ENCODE measurements around the gene CCAR1. TPM values are rescaled to one million over a fixed set of nuclear protein-coding genes. Genes with fewer than 3 reads are reported as not detected.

The CCAR1 gene
- total and polyA plus RNA-seq, 2 donors (not counting 1 experiment from before 2014, with no cell fraction given), result 26.3 to 101 TPM

GRCh38 chr10:68717435-68717834, 3.6 kb upstream of the CCAR1 start:
- no peak for ATAC-seq (ENCODE audit: low read depth)
- Mint-ChIP-seq H3K27me3 (no peaks in the 10 kb centered on the region), H3K4me3 (no peak overlapping the region), H3K9me3 (ENCODE audit: insufficient read depth) (no peaks in the 10 kb centered on the region), H3K27ac (no peak overlapping the region), H3K4me1 (peaks cover 12% of the 10 kb centered on the region)
- H3K4me2 ChIP-seq (replicated peaks; ENCODE audit: low read depth, low read length, poor library complexity, severe bottlenecking), result no peak overlapping the region
- H3K9ac ChIP-seq (ENCODE audit: low read length), result no peak overlapping the region
- intact Hi-C loops (cut with micrococcal nuclease), result no loop called here
- H3K9me3 ChIP-seq (ENCODE audit: control extremely low read depth in 1 of 3, control insufficient read depth in 2 of 3, insufficient read depth in 1 of 3, low read length in 2 of 3), result peaks cover 0 to 11% (median 0%) of the 10 kb centered on the region in 3 donors
- H2AFZ ChIP-seq (ENCODE audit: insufficient read depth, low read depth, low read length, poor library complexity, severe bottlenecking), result no peak overlapping the region
- no peak overlapping the region for H3K4me3 ChIP-seq (ENCODE audit: control extremely low read depth in 1 of 5, extremely low read depth in 1 of 5, insufficient read depth in 1 of 5, low read depth in 2 of 5, low read length in 4 of 5)
- no peaks in the 10 kb centered on the region for H4K20me1 ChIP-seq (ENCODE audit: control insufficient read depth, insufficient read depth, low read length, poor library complexity, severe bottlenecking)
- no peak overlapping the region for H3K27ac ChIP-seq (ENCODE audit: low read length in 2 of 2)
- 79% methylated on average over 3 of the region's 3 CpGs for WGBS (ENCODE audit: insufficient coverage)
- ChIA-PET POLR2A (no interaction called here), CTCF (no interaction called here)
- H3K27me3 ChIP-seq (replicated peaks in 1 of 4; ENCODE audit: control extremely low read depth in 1 of 4, control insufficient read depth in 3 of 4, insufficient read depth in 4 of 4, low read length in 3 of 4), result no peaks in the 10 kb centered on the region
- no peak for TF ChIP-seq CTCF (IDR thresholded peaks at IDR 0.05)
- TF ChIP-seq EZH2 (IDR thresholded peaks at IDR 0.05; ENCODE audit: borderline replicate concordance, insufficient read depth, low read depth, low read length, poor library complexity, severe bottlenecking), result no peak
- DNase-seq, result no peak
- H3K79me2 ChIP-seq (ENCODE audit: control insufficient read depth, insufficient read depth, low read length), result peaks cover 14% of the 10 kb centered on the region
- no peaks in the 10 kb centered on the region for H3K36me3 ChIP-seq (replicated peaks in 1 of 2; ENCODE audit: control extremely low read depth in 1 of 2, control insufficient read depth in 1 of 2, extremely low read depth in 1 of 2, insufficient read depth in 2 of 2, low read length in 1 of 2)
- peaks cover 7 to 12% of the 10 kb centered on the region in 2 donors for H3K4me1 ChIP-seq (ENCODE audit: control insufficient read depth in 2 of 2, insufficient read depth in 2 of 2, low read length in 2 of 2)

DNA sequence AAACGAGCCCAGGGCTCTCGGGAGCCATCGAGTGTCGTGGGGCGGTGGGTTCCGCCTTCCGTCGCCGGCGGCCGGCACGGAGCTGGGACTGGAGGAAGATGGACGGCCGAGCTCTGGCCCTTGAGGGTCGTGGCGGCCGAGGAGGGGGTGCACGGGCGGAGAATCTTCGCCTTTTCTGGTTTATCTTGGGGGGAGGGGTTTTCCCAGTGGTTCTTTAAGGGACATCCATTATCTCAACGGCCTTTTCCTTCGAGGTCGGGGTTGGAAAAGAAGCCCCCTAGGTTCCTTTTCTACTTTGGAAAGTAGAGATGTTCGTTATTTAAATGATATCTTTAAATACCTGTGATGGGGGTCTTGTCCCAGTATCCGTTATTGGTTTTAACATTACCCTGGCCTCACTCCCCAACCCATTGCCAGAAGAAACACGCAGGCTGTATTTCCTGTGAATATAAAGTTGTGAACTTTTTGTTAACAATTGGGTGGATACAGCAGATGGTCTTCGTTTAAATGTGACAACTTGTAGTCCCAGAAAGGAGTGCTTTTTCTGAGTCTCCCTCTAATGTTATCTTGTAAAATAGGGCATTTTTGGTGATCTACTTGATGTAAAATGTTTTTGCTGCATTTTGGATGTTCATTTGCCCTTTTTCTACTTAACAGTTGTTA, 765 bp downstream of the CCAR1 start:
- no peaks in the 10 kb centered on the region for H4K20me1 ChIP-seq (ENCODE audit: control insufficient read depth, insufficient read depth, low read length, poor library complexity, severe bottlenecking)
- peak overlapping the region; percentile 91 for H3K9ac ChIP-seq (ENCODE audit: low read length)
- H3K27me3 ChIP-seq (replicated peaks in 1 of 4; ENCODE audit: control extremely low read depth in 1 of 4, control insufficient read depth in 3 of 4, insufficient read depth in 4 of 4, low read length in 3 of 4), result no peaks in the 10 kb centered on the region
- ATAC-seq (ENCODE audit: low read depth), result no peak
- no peaks in the 10 kb centered on the region for H3K9me3 Mint-ChIP-seq (ENCODE audit: insufficient read depth)
- peak overlapping the region; percentile 86 for H3K27ac Mint-ChIP-seq
- CTCF ChIA-PET, result no interaction called here
- DNase-seq, result peak; percentile 14
- TF ChIP-seq EZH2 (IDR thresholded peaks at IDR 0.05; ENCODE audit: borderline replicate concordance, insufficient read depth, low read depth, low read length, poor library complexity, severe bottlenecking) (no peak), CTCF (IDR thresholded peaks at IDR 0.05) (no peak)
- H3K4me2 ChIP-seq (replicated peaks; ENCODE audit: low read depth, low read length, poor library complexity, severe bottlenecking), result peak overlapping the region; percentile 82
- peak overlapping the region; percentile 58 to 96 (median 93) for H3K4me3 ChIP-seq (ENCODE audit: control extremely low read depth in 1 of 5, extremely low read depth in 1 of 5, insufficient read depth in 1 of 5, low read depth in 2 of 5, low read length in 4 of 5)
- H3K27me3 Mint-ChIP-seq, result no peaks in the 10 kb centered on the region
- H3K79me2 ChIP-seq (ENCODE audit: control insufficient read depth, insufficient read depth, low read length), result peaks cover 39% of the 10 kb centered on the region
- POLR2A ChIA-PET, result interaction anchor here (0.9 to 1.9 kb wide), 2 partner anchors 60 to 390 kb away, joined by 3 to 10 read pairs; partner anchors contain the start of genes HNRNPH3 and PBLD
- intact Hi-C loops (cut with micrococcal nuclease), result loop anchor here (1.0 to 10.0 kb wide), 9 partner anchors 105 to 687 kb away; partner anchors contain the start of genes DDX21, DDX50, RUFY2 and STOX1
- peaks cover 4 to 27% of the 10 kb centered on the region in 2 experiments for H3K36me3 ChIP-seq (replicated peaks in 1 of 2; ENCODE audit: control extremely low read depth in 1 of 2, control insufficient read depth in 1 of 2, extremely low read depth in 1 of 2, insufficient read depth in 2 of 2, low read length in 1 of 2)
- peak overlapping the region; percentile 90 for H2AFZ ChIP-seq (ENCODE audit: insufficient read depth, low read depth, low read length, poor library complexity, severe bottlenecking)
- peak overlapping the region; percentile 81 to 95 for H3K27ac ChIP-seq (ENCODE audit: low read length in 2 of 2)
- H3K4me1 ChIP-seq (ENCODE audit: control insufficient read depth in 2 of 2, insufficient read depth in 2 of 2, low read length in 2 of 2), result peaks cover 10 to 15% of the 10 kb centered on the region in 2 donors
- WGBS (ENCODE audit: insufficient coverage), result under 1% methylated on average over 17 of the region's 27 CpGs
- peaks cover 0 to 8% (median 0%) of the 10 kb centered on the region in 3 donors for H3K9me3 ChIP-seq (ENCODE audit: control extremely low read depth in 1 of 3, control insufficient read depth in 2 of 3, insufficient read depth in 1 of 3, low read length in 2 of 3)
- peak overlapping the region; percentile 96 for H3K4me3 Mint-ChIP-seq
- peaks cover 17% of the 10 kb centered on the region for H3K4me1 Mint-ChIP-seq
